ENCODE results near the gene CRKL. TPM values are rescaled to one million over a fixed set of nuclear protein-coding genes. Genes with fewer than 3 reads are reported as not detected.
"Not testable (repeated sequence)": the region's sequence is repeated elsewhere in the genome, so short reads cannot be mapped to it uniquely, and the experiment has no call there.

Gene CRKL
- total RNA-seq, 4 donors from 2014 or later = 38.5 to 47.8 (median 42.1) TPM

DNA sequence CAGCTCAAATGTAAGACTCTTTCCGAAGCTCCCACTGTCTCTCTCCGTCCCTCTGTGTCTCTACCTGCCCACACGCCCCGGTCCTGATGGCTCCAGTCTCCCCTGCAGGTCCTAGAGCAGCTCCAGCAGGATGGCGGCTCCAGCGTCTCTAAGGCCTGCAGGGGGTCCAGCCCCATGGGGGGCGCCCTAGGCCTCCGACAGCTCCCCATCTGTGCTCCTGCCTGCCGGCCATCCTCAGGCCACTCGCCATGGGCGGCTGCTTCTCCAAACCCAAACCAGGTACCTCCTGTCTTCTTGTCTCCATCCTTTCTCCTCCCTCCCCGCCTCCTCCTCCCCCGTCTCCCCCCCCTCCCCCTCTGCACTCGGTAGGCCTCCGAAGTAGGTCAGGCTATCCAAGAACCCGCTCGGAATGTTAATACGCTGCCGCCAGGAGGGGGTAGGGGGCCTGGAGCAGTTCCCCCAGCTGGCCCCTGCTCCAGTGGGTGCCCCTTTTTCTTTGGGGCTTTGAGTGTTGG is 50.5 kb downstream of the CRKL start:
- no peaks in the 10 kb centered on the region for H3K9me3 ChIP-seq
- intact Hi-C loops (cut with DNase I) = loop anchor here (5.0 kb wide), 1 partner anchor 50 kb away; the partner anchor contains the start of gene P2RX6
- no peaks in the 10 kb centered on the region for H3K36me3 ChIP-seq
- peaks cover 4 to 9% of the 10 kb centered on the region in 2 donors for H3K4me1 ChIP-seq
- TF ChIP-seq, protein P1, sequence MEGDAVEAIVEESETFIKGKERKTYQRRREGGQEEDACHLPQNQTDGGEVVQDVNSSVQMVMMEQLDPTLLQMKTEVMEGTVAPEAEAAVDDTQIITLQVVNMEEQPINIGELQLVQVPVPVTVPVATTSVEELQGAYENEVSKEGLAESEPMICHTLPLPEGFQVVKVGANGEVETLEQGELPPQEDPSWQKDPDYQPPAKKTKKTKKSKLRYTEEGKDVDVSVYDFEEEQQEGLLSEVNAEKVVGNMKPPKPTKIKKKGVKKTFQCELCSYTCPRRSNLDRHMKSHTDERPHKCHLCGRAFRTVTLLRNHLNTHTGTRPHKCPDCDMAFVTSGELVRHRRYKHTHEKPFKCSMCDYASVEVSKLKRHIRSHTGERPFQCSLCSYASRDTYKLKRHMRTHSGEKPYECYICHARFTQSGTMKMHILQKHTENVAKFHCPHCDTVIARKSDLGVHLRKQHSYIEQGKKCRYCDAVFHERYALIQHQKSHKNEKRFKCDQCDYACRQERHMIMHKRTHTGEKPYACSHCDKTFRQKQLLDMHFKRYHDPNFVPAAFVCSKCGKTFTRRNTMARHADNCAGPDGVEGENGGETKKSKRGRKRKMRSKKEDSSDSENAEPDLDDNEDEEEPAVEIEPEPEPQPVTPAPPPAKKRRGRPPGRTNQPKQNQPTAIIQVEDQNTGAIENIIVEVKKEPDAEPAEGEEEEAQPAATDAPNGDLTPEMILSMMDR (IDR thresholded peaks at IDR 0.05) = no peak
- TF ChIP-seq POLR2A (IDR thresholded peaks at IDR 0.05) = no peak
- no peak overlapping the region for H3K27ac ChIP-seq
- 52% methylated on average over 11 to 15 of the region's 19 CpGs for WGBS, 2 donors
- DNase-seq = no peak
- no peak overlapping the region for H3K4me3 ChIP-seq (replicated peaks in 1 of 3)
- no peaks in the 10 kb centered on the region for H3K27me3 ChIP-seq

DNA sequence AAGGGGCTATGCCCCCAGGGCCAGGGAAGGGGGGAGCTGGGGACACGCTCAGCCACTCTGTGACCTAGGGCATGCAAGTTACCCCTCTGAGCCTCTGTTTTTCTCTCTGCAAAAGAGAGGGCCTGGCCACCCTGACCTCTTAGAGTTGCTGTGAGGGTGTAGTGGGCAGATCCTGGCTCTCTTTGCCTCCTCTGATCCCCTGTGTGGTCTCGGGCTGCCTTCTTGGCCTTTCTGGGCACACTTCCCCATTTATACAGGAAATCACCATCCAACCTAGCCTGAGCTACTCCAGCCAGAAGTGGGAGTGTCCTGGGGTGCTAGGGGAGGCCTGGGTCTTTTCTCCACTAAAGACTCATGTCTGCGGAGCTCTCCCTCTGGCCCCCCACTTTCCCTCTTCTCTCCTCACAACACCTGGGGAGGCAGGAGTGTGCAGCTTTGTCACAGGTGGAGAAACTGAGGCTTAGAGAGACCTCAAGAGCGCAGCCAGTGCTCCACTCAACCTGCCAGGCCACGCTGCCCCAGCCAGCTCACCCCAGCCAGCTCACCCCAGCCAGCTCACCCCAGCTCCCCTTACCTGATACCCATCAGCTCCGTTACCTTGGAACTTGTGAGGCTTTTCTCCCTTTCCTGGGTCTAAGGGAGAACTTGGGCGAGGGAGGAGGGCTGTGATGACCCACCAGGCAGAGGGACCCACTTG is 51.2 kb downstream of the CRKL start:
- Histone ChIP-seq H3K27me3 (no peaks in the 10 kb centered on the region), H3K4me3 (replicated peaks in 1 of 3) (no peak overlapping the region), H3K9me3 (no peaks in the 10 kb centered on the region), H3K36me3 (no peaks in the 10 kb centered on the region), H3K4me1 (peaks cover 4 to 9% of the 10 kb centered on the region in 2 donors), H3K27ac (no peak overlapping the region)
- no peak for DNase-seq
- intact Hi-C loops (cut with DNase I) = loop anchor here (5.0 kb wide), 1 partner anchor 49 kb away; the partner anchor contains the start of gene P2RX6
- TF ChIP-seq, protein P1 (IDR thresholded peaks at IDR 0.05) = no peak
- no peak for TF ChIP-seq POLR2A (IDR thresholded peaks at IDR 0.05)
- WGBS, 2 donors = 82 to 88% methylated on average over 6 to 7 of the region's 7 CpGs

GRCh38 chr22:20970939-20971657 is 53.9 kb downstream of the CRKL start:
- Histone ChIP-seq H3K9me3 (no peaks in the 10 kb centered on the region), H3K36me3 (no peaks in the 10 kb centered on the region), H3K4me3 (replicated peaks in 1 of 3) (no peak overlapping the region), H3K27me3 (no peaks in the 10 kb centered on the region), H3K4me1 (no peaks in the 10 kb centered on the region), H3K27ac (no peak overlapping the region)
- intact Hi-C loops (cut with DNase I) = no loop called here
- 53 to 65% methylated on average over 3 to 4 of the region's 4 CpGs for WGBS, 2 donors
- DNase-seq = no peak
- no peak for TF ChIP-seq POLR2A (IDR thresholded peaks at IDR 0.05)
- TF ChIP-seq, protein P1 (IDR thresholded peaks at IDR 0.05) = no peak

DNA sequence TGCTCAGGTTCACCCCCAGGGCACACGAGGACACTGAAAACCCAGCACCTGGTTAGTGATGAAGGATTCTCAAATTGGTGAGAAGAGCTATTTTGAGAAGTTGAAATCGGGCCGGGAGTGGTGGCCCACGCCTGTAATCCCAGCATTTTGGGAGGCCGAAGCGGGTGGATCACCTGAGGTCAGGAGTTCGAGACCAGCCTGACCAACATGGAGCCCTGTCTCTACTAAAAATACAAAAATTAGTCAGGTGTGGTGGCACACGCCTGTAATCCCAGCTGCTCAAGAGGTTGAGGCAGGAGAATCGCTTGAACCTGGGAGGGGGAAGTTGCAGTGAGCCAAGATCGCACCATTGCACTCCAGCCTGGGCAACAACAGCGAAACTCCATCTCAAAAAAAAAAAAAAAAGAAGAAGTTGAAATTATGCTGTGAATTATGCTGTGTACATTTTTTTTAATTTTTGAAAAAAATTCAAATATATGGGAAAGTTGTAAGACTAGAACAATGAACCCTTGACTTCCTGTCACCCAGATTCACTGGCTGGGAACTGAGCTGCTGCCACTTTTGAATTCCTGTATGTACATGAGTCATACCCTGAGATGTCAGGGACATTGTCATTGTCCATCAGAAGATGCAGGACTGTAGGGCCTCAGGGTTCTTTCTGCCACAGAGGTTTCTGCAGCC is 54.9 kb downstream of the CRKL start:
- H3K9me3 ChIP-seq; H3K27ac ChIP-seq; H3K27me3 ChIP-seq; H3K4me3 ChIP-seq (replicated peaks in 1 of 3); DNase-seq; intact Hi-C loops (cut with DNase I); H3K4me1 ChIP-seq; H3K36me3 ChIP-seq: not testable (repeated sequence)
- WGBS, 2 donors = 71 to 73% methylated on average over 11 of the region's 11 CpGs

DNA sequence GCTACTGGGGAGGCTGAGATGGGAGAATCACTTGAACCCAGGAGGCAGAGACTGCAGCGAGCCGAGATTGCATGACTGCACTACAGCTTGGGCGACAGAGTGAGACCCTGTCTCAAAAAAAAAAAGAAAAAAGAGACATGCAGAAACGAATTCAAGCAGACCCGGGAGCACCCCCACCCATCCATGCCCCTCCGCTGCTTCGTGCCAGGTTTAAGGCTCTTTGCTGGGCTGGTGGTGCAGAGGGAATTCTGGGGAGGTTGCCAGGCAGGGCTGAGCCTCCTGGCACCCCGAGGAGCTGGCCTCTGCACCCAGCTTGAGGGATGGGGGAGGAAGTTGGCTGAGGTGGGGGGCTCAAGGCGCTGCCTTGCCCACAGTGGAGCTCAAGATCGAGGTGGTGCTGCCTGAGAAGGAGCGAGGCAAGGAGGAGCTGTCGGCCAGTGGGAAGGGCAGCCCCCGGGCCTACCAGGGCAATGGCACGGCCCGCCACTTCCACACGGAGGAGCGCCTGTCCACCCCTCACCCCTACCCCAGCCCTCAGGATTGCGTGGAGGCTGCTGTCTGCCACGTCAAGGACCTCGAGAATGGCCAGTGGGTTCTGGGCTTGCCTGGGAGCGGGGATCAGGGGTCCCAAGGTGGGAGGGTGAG is 55.8 kb downstream of the CRKL start:
- Histone ChIP-seq H3K36me3 (no peaks in the 10 kb centered on the region), H3K4me1 (no peaks in the 10 kb centered on the region)

More for the DNA sequence above, 55.8 kb downstream of the CRKL start:
- intact Hi-C loops (cut with DNase I) = no loop called here
- Histone ChIP-seq H3K27ac (no peak overlapping the region), H3K27me3 (no peaks in the 10 kb centered on the region), H3K9me3 (no peaks in the 10 kb centered on the region), H3K4me3 (replicated peaks in 1 of 3) (no peak overlapping the region)
- WGBS, 2 donors = 67 to 84% methylated on average over 12 to 16 of the region's 21 CpGs
- DNase-seq = no peak
- TF ChIP-seq, protein P1 (IDR thresholded peaks at IDR 0.05) = no peak
- no peak for TF ChIP-seq POLR2A (IDR thresholded peaks at IDR 0.05)
